ENCODE data around the gene SPATA3. TPM values are rescaled to one million over a fixed set of nuclear protein-coding genes. Genes with fewer than 3 reads are reported as not detected.
"Not testable (repeated sequence)": the region's sequence is repeated elsewhere in the genome, so short reads cannot be mapped to it uniquely, and the experiment has no call there.

The SPATA3 gene
- total and polyA plus RNA-seq, 2 donors (not counting 1 experiment from before 2014, with no cell fraction given), result not detected

DNA sequence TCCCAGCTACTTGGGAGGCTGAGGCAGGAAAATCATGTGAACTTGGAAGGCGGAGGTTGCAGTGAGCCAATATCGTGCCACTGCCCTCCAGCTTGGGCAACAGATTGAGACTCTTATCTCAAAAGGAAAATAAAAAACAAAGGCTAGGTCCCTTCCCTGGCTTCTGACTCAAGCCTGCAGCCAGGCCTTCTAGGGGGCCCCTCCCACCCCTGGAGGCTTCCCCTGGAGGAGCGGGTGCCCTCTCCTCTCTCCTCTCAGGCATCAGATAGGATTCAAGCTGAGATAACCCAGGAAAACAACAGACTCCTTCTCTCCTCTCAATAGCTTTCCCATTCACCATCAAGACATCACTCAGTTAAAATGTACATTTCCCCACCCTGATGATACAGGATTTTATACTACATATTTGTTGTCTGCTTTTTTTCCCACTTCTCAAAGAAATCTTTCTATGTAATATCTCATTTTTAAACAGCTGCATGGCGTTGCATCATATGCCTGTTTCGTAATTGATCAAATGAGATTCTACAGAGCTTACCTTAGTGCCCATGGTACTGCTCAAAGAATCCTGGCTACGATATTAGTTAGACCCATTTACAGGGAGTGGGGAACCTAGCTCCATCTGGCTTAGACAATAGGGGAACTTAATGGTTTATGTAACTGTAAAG is 20.8 kb downstream of the SPATA3 start:
- Histone ChIP-seq H3K79me2 (ENCODE audit: control insufficient read depth, insufficient read depth, low read length) (no peaks in the 10 kb centered on the region), H3K36me3 (ENCODE audit: control insufficient read depth, insufficient read depth, low read length) (no peaks in the 10 kb centered on the region), H2AFZ (ENCODE audit: low read length) (no peak overlapping the region), H4K20me1 (ENCODE audit: control insufficient read depth, extremely low read depth, insufficient read depth, low read length) (no peaks in the 10 kb centered on the region), H3K4me1 (ENCODE audit: control insufficient read depth, extremely low read depth, insufficient read depth, low read length) (no peaks in the 10 kb centered on the region), H3K4me3 (replicated peaks in 1 of 4; ENCODE audit: control extremely low read depth in 1 of 4, insufficient read depth in 1 of 4, low read depth in 3 of 4, low read length in 4 of 4) (no peak overlapping the region), H3K9ac (ENCODE audit: insufficient read depth, low read length) (no peak overlapping the region), H3K27ac (ENCODE audit: insufficient read depth, low read length) (no peak overlapping the region), H3K9me3 (ENCODE audit: control insufficient read depth, insufficient read depth, low read depth, low read length) (no peaks in the 10 kb centered on the region), H3K27me3 (ENCODE audit: control insufficient read depth, insufficient read depth, low read length) (peaks cover 16% of the 10 kb centered on the region), H3K4me2 (ENCODE audit: extremely low read depth, insufficient read depth, low read length) (no peak overlapping the region)
- DNase-seq (ENCODE audit: low read depth in 2 of 2), result peak in 1 of 2 donors; percentile 15
- TF ChIP-seq EZH2 (IDR thresholded peaks at IDR 0.05; ENCODE audit: low read length, missing control alignments) (no peak), CTCF (conservative IDR thresholded peaks at IDR 0.05 in 1 of 2, IDR thresholded peaks at IDR 0.05 in 1 of 2; ENCODE audit: low read depth in 1 of 2, low read length in 2 of 2) (no peak)

DNA sequence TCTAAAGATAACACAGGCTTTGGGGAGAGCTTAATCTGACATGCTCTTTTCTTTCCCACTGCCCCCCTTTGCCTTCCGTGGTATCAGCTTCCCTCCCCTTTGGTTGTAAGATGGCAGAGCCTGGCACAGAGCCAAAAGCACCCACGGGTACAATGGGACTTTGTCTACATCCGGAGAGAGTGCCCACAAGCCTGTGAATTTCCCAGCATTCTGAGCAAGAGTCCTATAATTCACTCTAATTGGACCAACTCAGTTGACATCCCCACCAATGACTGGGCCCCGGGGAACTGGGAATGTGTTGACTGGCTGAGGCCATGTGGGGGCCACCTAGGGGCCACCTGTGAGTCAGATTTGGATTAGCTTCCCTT is 21.3 kb downstream of the SPATA3 start:
- H3K4me1 ChIP-seq (ENCODE audit: control insufficient read depth, extremely low read depth, insufficient read depth, low read length), result no peaks in the 10 kb centered on the region
- no peak overlapping the region for H3K4me3 ChIP-seq (replicated peaks in 1 of 4; ENCODE audit: control extremely low read depth in 1 of 4, insufficient read depth in 1 of 4, low read depth in 3 of 4, low read length in 4 of 4)
- no peak overlapping the region for H3K4me2 ChIP-seq (ENCODE audit: extremely low read depth, insufficient read depth, low read length)
- H2AFZ ChIP-seq (ENCODE audit: low read length), result no peak overlapping the region
- DNase-seq (ENCODE audit: low read depth in 2 of 2), result no peak
- no peaks in the 10 kb centered on the region for H3K36me3 ChIP-seq (ENCODE audit: control insufficient read depth, insufficient read depth, low read length)
- H3K27ac ChIP-seq (ENCODE audit: insufficient read depth, low read length), result no peak overlapping the region
- H4K20me1 ChIP-seq (ENCODE audit: control insufficient read depth, extremely low read depth, insufficient read depth, low read length), result no peaks in the 10 kb centered on the region
- H3K79me2 ChIP-seq (ENCODE audit: control insufficient read depth, insufficient read depth, low read length), result no peaks in the 10 kb centered on the region
- TF ChIP-seq CTCF (conservative IDR thresholded peaks at IDR 0.05 in 1 of 2, IDR thresholded peaks at IDR 0.05 in 1 of 2; ENCODE audit: low read depth in 1 of 2, low read length in 2 of 2) (no peak), EZH2 (IDR thresholded peaks at IDR 0.05; ENCODE audit: low read length, missing control alignments) (no peak)
- peaks cover 15% of the 10 kb centered on the region for H3K27me3 ChIP-seq (ENCODE audit: control insufficient read depth, insufficient read depth, low read length)
- H3K9ac ChIP-seq (ENCODE audit: insufficient read depth, low read length), result no peak overlapping the region
- H3K9me3 ChIP-seq (ENCODE audit: control insufficient read depth, insufficient read depth, low read depth, low read length), result no peaks in the 10 kb centered on the region

- H4K20me1 ChIP-seq (ENCODE audit: control insufficient read depth, extremely low read depth, insufficient read depth, low read length), result no peaks in the 10 kb centered on the region
- TF ChIP-seq EZH2 (IDR thresholded peaks at IDR 0.05; ENCODE audit: low read length, missing control alignments) (no peak), CTCF (conservative IDR thresholded peaks at IDR 0.05 in 1 of 2, IDR thresholded peaks at IDR 0.05 in 1 of 2; ENCODE audit: low read depth in 1 of 2, low read length in 2 of 2) (no peak)
- no peaks in the 10 kb centered on the region for H3K9me3 ChIP-seq (ENCODE audit: control insufficient read depth, insufficient read depth, low read depth, low read length)
- H3K4me2 ChIP-seq (ENCODE audit: extremely low read depth, insufficient read depth, low read length), result no peak overlapping the region
- H3K79me2 ChIP-seq (ENCODE audit: control insufficient read depth, insufficient read depth, low read length), result no peaks in the 10 kb centered on the region
- no peaks in the 10 kb centered on the region for H3K4me1 ChIP-seq (ENCODE audit: control insufficient read depth, extremely low read depth, insufficient read depth, low read length)
- no peak overlapping the region for H3K9ac ChIP-seq (ENCODE audit: insufficient read depth, low read length)
- no peak overlapping the region for H2AFZ ChIP-seq (ENCODE audit: low read length)
- H3K27ac ChIP-seq (ENCODE audit: insufficient read depth, low read length), result no peak overlapping the region
- DNase-seq (ENCODE audit: low read depth in 2 of 2), result no peak
- H3K36me3 ChIP-seq (ENCODE audit: control insufficient read depth, insufficient read depth, low read length), result no peaks in the 10 kb centered on the region
- no peak overlapping the region for H3K4me3 ChIP-seq (replicated peaks in 1 of 4; ENCODE audit: control extremely low read depth in 1 of 4, insufficient read depth in 1 of 4, low read depth in 3 of 4, low read length in 4 of 4)
- H3K27me3 ChIP-seq (ENCODE audit: control insufficient read depth, insufficient read depth, low read length), result peaks cover 15% of the 10 kb centered on the region
Measured at GRCh38 chr2:231018184-231018583, 22.3 kb downstream of the SPATA3 start.

DNA sequence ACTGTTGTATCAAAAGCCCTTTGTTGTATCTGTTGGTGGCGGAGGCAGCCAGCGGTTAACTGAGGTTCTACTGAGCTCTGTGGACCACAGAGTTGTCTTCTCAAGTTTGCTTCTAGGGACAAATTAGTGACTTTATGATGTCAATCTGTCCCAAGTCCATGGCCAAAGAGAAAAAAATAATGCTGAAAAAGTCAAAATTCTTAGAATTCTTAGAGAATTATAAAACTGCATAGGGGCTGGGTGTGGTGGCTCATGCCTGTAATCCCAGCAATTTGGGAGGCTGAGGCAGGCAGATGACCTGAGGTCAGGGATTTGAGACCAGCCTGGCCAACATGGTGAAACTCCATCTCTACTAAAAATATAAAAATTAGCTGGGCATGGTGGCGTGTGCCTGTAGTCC is 29.1 kb downstream of the SPATA3 start:
- H3K36me3 ChIP-seq (ENCODE audit: control insufficient read depth, insufficient read depth, low read length); H3K79me2 ChIP-seq (ENCODE audit: control insufficient read depth, insufficient read depth, low read length); H3K27me3 ChIP-seq (ENCODE audit: control insufficient read depth, insufficient read depth, low read length); H3K4me3 ChIP-seq (replicated peaks in 1 of 4; ENCODE audit: control extremely low read depth in 1 of 4, insufficient read depth in 1 of 4, low read depth in 3 of 4, low read length in 4 of 4); H3K4me1 ChIP-seq (ENCODE audit: control insufficient read depth, extremely low read depth, insufficient read depth, low read length); H4K20me1 ChIP-seq (ENCODE audit: control insufficient read depth, extremely low read depth, insufficient read depth, low read length); H3K4me2 ChIP-seq (ENCODE audit: extremely low read depth, insufficient read depth, low read length); H3K9me3 ChIP-seq (ENCODE audit: control insufficient read depth, insufficient read depth, low read depth, low read length); H3K27ac ChIP-seq (ENCODE audit: insufficient read depth, low read length); H3K9ac ChIP-seq (ENCODE audit: insufficient read depth, low read length); H2AFZ ChIP-seq (ENCODE audit: low read length); DNase-seq (ENCODE audit: low read depth in 2 of 2): not testable (repeated sequence)
